Measurements from ENCODE around the gene CSNK2B.

CSNK2B gene

DNA sequence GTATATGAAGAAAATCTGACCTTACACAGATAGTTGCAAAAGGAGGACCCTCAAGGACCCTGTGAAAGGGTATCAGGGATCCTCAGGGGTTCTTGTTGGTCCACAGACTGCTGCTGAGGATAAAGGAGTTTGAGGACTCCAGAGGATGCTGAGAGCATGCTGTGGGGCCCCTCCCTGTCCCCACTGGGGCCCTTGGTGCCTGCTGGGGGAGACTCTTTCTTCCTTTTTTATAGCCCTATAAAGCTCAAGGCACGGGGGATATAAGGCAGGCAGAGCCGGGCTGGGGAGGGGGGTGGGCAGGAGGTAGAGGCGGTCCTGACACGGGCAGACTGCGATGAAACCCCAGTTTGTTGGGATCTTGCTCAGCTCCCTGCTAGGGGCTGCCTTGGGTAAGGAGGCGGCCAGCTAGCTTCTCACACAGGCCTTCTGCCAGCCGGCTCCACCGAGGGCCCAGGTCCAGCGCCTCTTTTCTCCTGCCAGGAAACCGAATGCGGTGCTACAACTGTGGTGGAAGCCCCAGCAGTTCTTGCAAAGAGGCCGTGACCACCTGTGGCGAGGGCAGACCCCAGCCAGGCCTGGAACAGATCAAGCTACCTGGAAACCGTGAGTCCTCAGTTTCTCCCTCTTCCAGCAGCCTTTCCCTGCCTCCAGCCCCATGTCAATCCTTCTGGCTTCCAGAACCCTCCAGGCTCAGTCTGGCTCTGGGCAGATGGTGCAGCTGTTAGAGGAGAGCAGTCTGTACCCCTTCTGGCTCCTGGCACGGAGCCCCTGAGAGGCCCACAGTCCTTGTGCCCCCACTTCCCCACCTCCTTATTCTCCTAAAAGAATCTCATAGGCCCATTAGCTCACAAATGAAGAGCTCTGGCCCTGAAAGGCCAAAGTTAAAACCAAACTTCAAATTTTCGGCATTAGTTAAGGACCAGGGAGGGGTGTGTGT, 49.4 kb downstream of the CSNK2B start, which contains the start of gene LY6G6D:
LY6G6D (plus strand) TSS at position 327 of the 937 bp plus-strand sequence; CDS start at position 335, 8 bp downstream.
- DNase-seq = no peak

DNA sequence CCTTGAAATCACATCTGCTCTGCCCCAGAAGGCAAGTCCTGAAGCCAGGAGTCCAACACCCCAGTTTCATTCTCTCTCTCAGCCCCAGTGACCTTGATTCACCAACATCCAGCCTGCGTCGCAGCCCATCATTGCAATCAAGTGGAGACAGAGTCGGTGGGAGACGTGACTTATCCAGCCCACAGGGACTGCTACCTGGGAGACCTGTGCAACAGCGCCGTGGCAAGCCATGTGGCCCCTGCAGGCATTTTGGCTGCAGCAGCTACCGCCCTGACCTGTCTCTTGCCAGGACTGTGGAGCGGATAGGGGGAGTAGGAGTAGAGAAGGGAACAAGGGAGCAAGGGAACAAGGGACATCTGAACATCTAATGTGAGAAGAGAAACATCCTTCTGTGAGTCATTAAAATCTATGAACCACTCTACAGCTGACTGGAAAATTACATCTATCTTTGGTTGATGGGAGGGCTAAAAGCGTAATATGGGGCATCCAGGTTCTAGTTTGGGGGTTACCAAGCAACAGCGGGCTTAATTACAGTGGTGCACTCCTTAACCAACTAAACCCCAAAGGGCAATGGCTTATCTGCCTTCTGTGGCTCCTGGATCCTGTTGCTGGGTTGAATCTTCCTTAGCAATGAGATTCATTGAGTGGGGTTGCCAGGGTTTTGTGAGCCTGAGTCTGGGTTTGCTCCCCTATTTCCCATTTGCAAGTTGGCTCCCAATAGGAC, 51.8 kb downstream of the CSNK2B start:
- no peak for DNase-seq

DNA sequence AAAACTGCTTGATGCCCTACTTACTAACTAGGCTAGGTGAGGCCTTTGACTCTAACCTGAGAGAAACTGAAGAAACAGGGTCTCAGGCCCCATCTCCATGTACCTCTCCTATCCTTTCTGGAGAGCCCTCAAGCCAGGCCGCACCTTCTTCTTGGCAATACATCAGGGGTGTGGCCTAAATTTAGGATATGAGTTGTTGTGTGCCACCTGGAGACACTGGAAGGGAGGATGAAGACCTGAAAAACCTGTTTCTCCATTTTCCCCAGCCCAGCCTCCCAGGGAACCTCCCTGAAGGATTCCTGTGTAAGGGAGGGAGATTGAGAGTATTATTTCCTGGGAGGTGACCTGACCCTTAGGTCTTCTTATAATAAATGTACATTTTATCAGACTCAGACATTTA, 52.4 kb downstream of the CSNK2B start:
- no peak for DNase-seq

DNA sequence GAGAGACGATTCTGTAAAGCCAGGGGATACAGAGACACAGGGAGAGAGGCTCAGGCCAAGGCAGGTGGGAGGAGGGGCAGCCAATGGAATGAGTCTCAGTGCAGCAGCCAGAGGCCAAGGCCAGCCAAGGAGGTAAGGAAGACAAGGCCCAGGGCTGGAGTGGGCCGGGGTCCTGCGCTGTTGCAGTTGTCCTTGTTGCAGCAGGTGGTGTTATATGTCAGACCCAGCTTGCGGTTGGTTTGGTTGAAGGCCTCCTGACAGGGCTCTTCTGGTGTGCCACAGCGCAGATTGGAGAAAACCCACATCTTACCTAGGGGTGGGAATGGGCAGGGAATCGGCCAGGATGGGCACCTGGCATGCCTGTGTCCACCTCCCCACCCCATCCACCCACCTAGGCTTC, 53.1 kb downstream of the CSNK2B start:
- no peak for DNase-seq
